ENCODE data around the gene NKX1-1. TPM values are rescaled to one million over a fixed set of nuclear protein-coding genes. Genes with fewer than 3 reads are reported as not detected.

NKX1-1 gene
- polyA plus RNA-seq, 6 donors from 2014 or later: not detected

GRCh38 chr4:1382776-1383727, 23.2 kb downstream of the NKX1-1 start:
- peaks cover 7 to 8% of the 10 kb centered on the region in 2 donors for H3K36me3 Mint-ChIP-seq
- H3K27me3 Mint-ChIP-seq: no peaks in the 10 kb centered on the region
- ATAC-seq (ENCODE audit: low read depth in 2 of 2) (no peak), DNase-seq (no peak)
- H3K27ac Mint-ChIP-seq: no peak overlapping the region
- H3K4me1 Mint-ChIP-seq: no peaks in the 10 kb centered on the region
- no peak overlapping the region for H3K4me3 Mint-ChIP-seq
- H3K9me3 Mint-ChIP-seq: peaks cover 0 to 3% (median 0%) of the 10 kb centered on the region in 7 donors

GRCh38 chr4:1381944-1382541, 24.2 kb downstream of the NKX1-1 start:
- Mint-ChIP-seq H3K27me3 (no peaks in the 10 kb centered on the region), H3K4me3 (no peak overlapping the region), H3K4me1 (no peaks in the 10 kb centered on the region), H3K27ac (peak overlapping the region in 1 of 6 donors; percentile 65), H3K9me3 (no peaks in the 10 kb centered on the region), H3K36me3 (no peaks in the 10 kb centered on the region)
- DNase-seq (no peak), ATAC-seq (ENCODE audit: low read depth in 2 of 2) (no peak)

GRCh38 chr4:1381181-1381621, 25.0 kb downstream of the NKX1-1 start:
- Mint-ChIP-seq H3K4me3 (no peak overlapping the region), H3K9me3 (no peaks in the 10 kb centered on the region), H3K27me3 (no peaks in the 10 kb centered on the region), H3K27ac (no peak overlapping the region), H3K36me3 (no peaks in the 10 kb centered on the region), H3K4me1 (no peaks in the 10 kb centered on the region)
- DNase-seq (no peak), ATAC-seq (ENCODE audit: low read depth in 2 of 2) (no peak)

GRCh38 chr4:1380368-1381151, 25.7 kb downstream of the NKX1-1 start:
- no peak for DNase-seq
- Mint-ChIP-seq H3K9me3 (no peaks in the 10 kb centered on the region), H3K4me3 (no peak overlapping the region), H3K4me1 (no peaks in the 10 kb centered on the region), H3K36me3 (no peaks in the 10 kb centered on the region), H3K27me3 (no peaks in the 10 kb centered on the region), H3K27ac (no peak overlapping the region)
- ATAC-seq (ENCODE audit: low read depth in 2 of 2): no peak

GRCh38 chr4:1379801-1380331, 26.4 kb downstream of the NKX1-1 start:
- Mint-ChIP-seq H3K27ac (no peak overlapping the region), H3K4me3 (no peak overlapping the region), H3K36me3 (no peaks in the 10 kb centered on the region), H3K27me3 (no peaks in the 10 kb centered on the region), H3K4me1 (no peaks in the 10 kb centered on the region), H3K9me3 (no peaks in the 10 kb centered on the region)
- DNase-seq (no peak), ATAC-seq (ENCODE audit: low read depth in 2 of 2) (no peak)

GRCh38 chr4:1379351-1379781, 26.9 kb downstream of the NKX1-1 start:
- Mint-ChIP-seq H3K36me3 (no peaks in the 10 kb centered on the region), H3K27me3 (no peaks in the 10 kb centered on the region)
- ATAC-seq (ENCODE audit: low read depth in 2 of 2): no peak

GRCh38 chr4:1378559-1379231, 27.5 kb downstream of the NKX1-1 start:
- Mint-ChIP-seq H3K27ac (no peak overlapping the region), H3K4me3 (no peak overlapping the region), H3K9me3 (peaks cover 0 to under 1% (median 0%) of the 10 kb centered on the region in 7 donors), H3K27me3 (no peaks in the 10 kb centered on the region), H3K4me1 (peaks cover 0 to 2% (median 0%) of the 10 kb centered on the region in 3 donors), H3K36me3 (peaks cover under 1 to 4% of the 10 kb centered on the region in 2 donors)
- DNase-seq: no peak
- no peak for ATAC-seq (ENCODE audit: low read depth in 2 of 2)

More at GRCh38 chr4:1379351-1379781, 26.9 kb downstream of the NKX1-1 start:
- H3K4me3 Mint-ChIP-seq: no peak overlapping the region
- H3K27ac Mint-ChIP-seq: peak overlapping the region in 1 of 6 donors; percentile 76
- no peaks in the 10 kb centered on the region for H3K9me3 Mint-ChIP-seq
- H3K4me1 Mint-ChIP-seq: no peaks in the 10 kb centered on the region
- DNase-seq: no peak

- no peak for ATAC-seq (ENCODE audit: low read depth in 2 of 2)
- no peak for DNase-seq
- Mint-ChIP-seq H3K27ac (no peak overlapping the region), H3K4me1 (peaks cover 0 to 5% (median 0%) of the 10 kb centered on the region in 3 donors), H3K4me3 (no peak overlapping the region), H3K27me3 (no peaks in the 10 kb centered on the region), H3K36me3 (peaks cover 6 to 14% of the 10 kb centered on the region in 2 donors), H3K9me3 (peaks cover 0 to 3% (median 0%) of the 10 kb centered on the region in 7 donors)
Observed at GRCh38 chr4:1377606-1378261, 28.5 kb downstream of the NKX1-1 start.

GRCh38 chr4:1376841-1377605, 29.2 kb downstream of the NKX1-1 start:
- Mint-ChIP-seq H3K9me3 (peaks cover 0 to 3% (median 0%) of the 10 kb centered on the region in 7 donors), H3K27ac (no peak overlapping the region), H3K4me1 (peaks cover 0 to 5% (median 0%) of the 10 kb centered on the region in 3 donors), H3K36me3 (peaks cover 11 to 21% of the 10 kb centered on the region in 2 donors), H3K27me3 (no peaks in the 10 kb centered on the region), H3K4me3 (no peak overlapping the region)
- ATAC-seq (ENCODE audit: low read depth in 2 of 2) (no peak), DNase-seq (no peak)

- Mint-ChIP-seq H3K36me3 (peaks cover 17 to 23% of the 10 kb centered on the region in 2 donors), H3K4me1 (peaks cover 0 to 5% (median 0%) of the 10 kb centered on the region in 3 donors), H3K27me3 (no peaks in the 10 kb centered on the region), H3K9me3 (peaks cover 0 to 3% (median 0%) of the 10 kb centered on the region in 7 donors), H3K4me3 (no peak overlapping the region), H3K27ac (no peak overlapping the region)
- ATAC-seq (ENCODE audit: low read depth in 2 of 2): no peak
- no peak for DNase-seq
Observed at GRCh38 chr4:1376391-1376840, 29.8 kb downstream of the NKX1-1 start.

GRCh38 chr4:1375761-1376322, 30.4 kb downstream of the NKX1-1 start:
- peaks cover 0 to 3% (median 0%) of the 10 kb centered on the region in 7 donors for H3K9me3 Mint-ChIP-seq
- ATAC-seq (ENCODE audit: low read depth in 2 of 2): no peak
- DNase-seq: no peak

More at GRCh38 chr4:1375761-1376322, 30.4 kb downstream of the NKX1-1 start:
- no peak overlapping the region for H3K4me3 Mint-ChIP-seq
- no peak overlapping the region for H3K27ac Mint-ChIP-seq
- H3K4me1 Mint-ChIP-seq: peaks cover 0 to 7% (median 0%) of the 10 kb centered on the region in 3 donors
- no peaks in the 10 kb centered on the region for H3K27me3 Mint-ChIP-seq
- peaks cover 19 to 29% of the 10 kb centered on the region in 2 donors for H3K36me3 Mint-ChIP-seq

Measured in naive B cell (primary cell).